Activated T-cell treated with anti-CD3 and anti-CD28 coated beads, Interleukin-2, amount 50 U/mL, for 24 hours (primary cell): ENCODE data around the gene ARL6.
A peak's percentile ranks its signal among the peaks of the same experiment; 100 is the strongest.

Experiments
- DNase-seq: peaks from one replicate; pipeline ENCODE4 v3.0.0-alpha.2; 2020
- H3K27ac Mint-ChIP-seq: 2 replicates; pipeline ENCODE4 v1.8.0; 2020; ENCODE audit warnings: mild to moderate bottlenecking, mixed read lengths
- H3K27me3 Mint-ChIP-seq: 2 replicates; pipeline ENCODE4 v1.8.0; 2020; ENCODE audit warnings: mixed read lengths
- H3K36me3 Mint-ChIP-seq: 2 replicates; pipeline ENCODE4 v1.8.0; 2020; ENCODE audit warnings: low read depth, mixed read lengths
- H3K4me1 Mint-ChIP-seq: 2 replicates; pipeline ENCODE4 v1.8.0; 2020; ENCODE audit warnings: low read depth, mixed read lengths
- H3K4me3 Mint-ChIP-seq: 2 replicates; pipeline ENCODE4 v1.8.0; 2020; ENCODE audit warnings: mild to moderate bottlenecking, moderate library complexity, mixed read lengths
- H3K9me3 Mint-ChIP-seq: 2 replicates; pipeline ENCODE4 v1.8.0; 2020; ENCODE audit warnings: mixed read lengths

The ARL6 gene

GRCh38 chr3:97764407-97765238 lies at the start of gene ARL6:
TSS of gene ARL6 (plus strand) at chr3:97764758. CDS start at chr3:97768108, 3,350 bp downstream.
- Mint-ChIP-seq H3K27ac (peak within 1 kb of the TSS; percentile 98), H3K9me3 (no peaks in the 10 kb centered on the region), H3K4me3 (peak within 1 kb of the TSS; percentile 99), H3K27me3 (no peaks in the 10 kb centered on the region), H3K36me3 (peaks cover 17% of the 10 kb centered on the region), H3K4me1 (peaks cover 27% of the 10 kb centered on the region)
- DNase-seq, result peak; percentile 85

- Mint-ChIP-seq H3K9me3 (no peaks in the 10 kb centered on the region), H3K27ac (no peak overlapping the region), H3K27me3 (peaks cover 6% of the 10 kb centered on the region), H3K36me3 (no peaks in the 10 kb centered on the region), H3K4me3 (no peak overlapping the region), H3K4me1 (peaks cover 2% of the 10 kb centered on the region)
- DNase-seq, result peak; percentile 62
These were observed 45.3 kb upstream of the ARL6 start for GRCh38 chr3:97719156-97719821.

GRCh38 chr3:97720417-97720816 lies 44.1 kb upstream of the ARL6 start:
- Mint-ChIP-seq H3K9me3 (no peaks in the 10 kb centered on the region), H3K27me3 (peaks cover 8% of the 10 kb centered on the region), H3K36me3 (no peaks in the 10 kb centered on the region), H3K27ac (no peak overlapping the region), H3K4me3 (no peak overlapping the region), H3K4me1 (peaks cover 2% of the 10 kb centered on the region)
- no peak for DNase-seq

- Mint-ChIP-seq H3K27ac (no peak overlapping the region), H3K36me3 (no peaks in the 10 kb centered on the region), H3K4me3 (no peak overlapping the region), H3K4me1 (peaks cover 2% of the 10 kb centered on the region), H3K9me3 (no peaks in the 10 kb centered on the region), H3K27me3 (peaks cover 8% of the 10 kb centered on the region)
- DNase-seq, result no peak
These were observed 43.1 kb upstream of the ARL6 start for GRCh38 chr3:97721446-97721845.

GRCh38 chr3:97736928-97737327 lies 27.6 kb upstream of the ARL6 start:
- Mint-ChIP-seq H3K36me3 (no peaks in the 10 kb centered on the region), H3K4me3 (no peak overlapping the region), H3K27me3 (peaks cover 11% of the 10 kb centered on the region), H3K4me1 (no peaks in the 10 kb centered on the region), H3K27ac (no peak overlapping the region), H3K9me3 (no peaks in the 10 kb centered on the region)
- no peak for DNase-seq

GRCh38 chr3:97738761-97739160 lies 25.8 kb upstream of the ARL6 start:
- peaks cover 13% of the 10 kb centered on the region for H3K27me3 Mint-ChIP-seq
- no peak for DNase-seq
- H3K4me1 Mint-ChIP-seq, result no peaks in the 10 kb centered on the region

GRCh38 chr3:97742036-97742435 lies 22.5 kb upstream of the ARL6 start:
- peaks cover 10% of the 10 kb centered on the region for H3K27me3 Mint-ChIP-seq
- H3K4me3 Mint-ChIP-seq, result no peak overlapping the region

More at GRCh38 chr3:97738761-97739160, 25.8 kb upstream of the ARL6 start:
- Mint-ChIP-seq H3K9me3 (no peaks in the 10 kb centered on the region), H3K4me3 (no peak overlapping the region), H3K36me3 (no peaks in the 10 kb centered on the region), H3K27ac (no peak overlapping the region)

GRCh38 chr3:97744289-97744688 lies 20.3 kb upstream of the ARL6 start:
- no peak overlapping the region for H3K4me3 Mint-ChIP-seq
- no peak for DNase-seq
- no peaks in the 10 kb centered on the region for H3K9me3 Mint-ChIP-seq
- H3K27ac Mint-ChIP-seq, result no peak overlapping the region
- H3K36me3 Mint-ChIP-seq, result no peaks in the 10 kb centered on the region
- H3K4me1 Mint-ChIP-seq, result no peaks in the 10 kb centered on the region
- peaks cover 20% of the 10 kb centered on the region for H3K27me3 Mint-ChIP-seq

More at GRCh38 chr3:97742036-97742435, 22.5 kb upstream of the ARL6 start:
- H3K36me3 Mint-ChIP-seq, result no peaks in the 10 kb centered on the region
- no peaks in the 10 kb centered on the region for H3K4me1 Mint-ChIP-seq
- no peak overlapping the region for H3K27ac Mint-ChIP-seq
- no peak for DNase-seq
- H3K9me3 Mint-ChIP-seq, result no peaks in the 10 kb centered on the region

- Mint-ChIP-seq H3K4me1 (peaks cover 27% of the 10 kb centered on the region), H3K27me3 (no peaks in the 10 kb centered on the region), H3K27ac (peak overlapping the region; percentile 98), H3K9me3 (no peaks in the 10 kb centered on the region), H3K4me3 (peak overlapping the region; percentile 99), H3K36me3 (peaks cover 12% of the 10 kb centered on the region)
- DNase-seq, result no peak
These were observed 762 bp upstream of the ARL6 start for GRCh38 chr3:97763586-97764406.

GRCh38 chr3:97765336-97765735 lies 778 bp downstream of the ARL6 start:
- Mint-ChIP-seq H3K4me3 (peak overlapping the region; percentile 99), H3K4me1 (peaks cover 27% of the 10 kb centered on the region), H3K36me3 (peaks cover 24% of the 10 kb centered on the region), H3K9me3 (no peaks in the 10 kb centered on the region), H3K27ac (no peak overlapping the region), H3K27me3 (no peaks in the 10 kb centered on the region)
- DNase-seq, result no peak

GRCh38 chr3:97772926-97773325 lies 8.4 kb downstream of the ARL6 start:
- no peak overlapping the region for H3K27ac Mint-ChIP-seq
- no peak overlapping the region for H3K4me3 Mint-ChIP-seq
- no peaks in the 10 kb centered on the region for H3K4me1 Mint-ChIP-seq
- no peaks in the 10 kb centered on the region for H3K27me3 Mint-ChIP-seq
- peaks cover 6% of the 10 kb centered on the region for H3K9me3 Mint-ChIP-seq
- H3K36me3 Mint-ChIP-seq, result peaks cover 64% of the 10 kb centered on the region
- no peak for DNase-seq

GRCh38 chr3:97778152-97778551 lies 13.6 kb downstream of the ARL6 start:
- no peak overlapping the region for H3K27ac Mint-ChIP-seq
- DNase-seq, result no peak
- no peaks in the 10 kb centered on the region for H3K4me1 Mint-ChIP-seq
- H3K36me3 Mint-ChIP-seq, result peaks cover 35% of the 10 kb centered on the region
- no peak overlapping the region for H3K4me3 Mint-ChIP-seq
- no peaks in the 10 kb centered on the region for H3K9me3 Mint-ChIP-seq
- no peaks in the 10 kb centered on the region for H3K27me3 Mint-ChIP-seq

GRCh38 chr3:97793420-97794019 lies 29.0 kb downstream of the ARL6 start:
- Mint-ChIP-seq H3K36me3 (peaks cover 2% of the 10 kb centered on the region), H3K27me3 (no peaks in the 10 kb centered on the region), H3K27ac (no peak overlapping the region), H3K4me3 (no peak overlapping the region), H3K9me3 (no peaks in the 10 kb centered on the region), H3K4me1 (no peaks in the 10 kb centered on the region)
- DNase-seq, result no peak

GRCh38 chr3:97795951-97796350 lies 31.4 kb downstream of the ARL6 start:
- H3K27me3 Mint-ChIP-seq, result no peaks in the 10 kb centered on the region
- peaks cover 5% of the 10 kb centered on the region for H3K36me3 Mint-ChIP-seq
- H3K4me3 Mint-ChIP-seq, result no peak overlapping the region
- DNase-seq, result no peak
- H3K9me3 Mint-ChIP-seq, result no peaks in the 10 kb centered on the region
- H3K4me1 Mint-ChIP-seq, result no peaks in the 10 kb centered on the region
- H3K27ac Mint-ChIP-seq, result no peak overlapping the region
